T-helper 2 cell (primary cell): ENCODE measurements around the gene ATP13A3.

Experiments
- DNase-seq, 5 experiments: peaks; one replicate each; pipeline versions ENCODE4 v3.0.0 to v3.0.0-alpha.2; 2012 to 2022

Gene ATP13A3

DNA sequence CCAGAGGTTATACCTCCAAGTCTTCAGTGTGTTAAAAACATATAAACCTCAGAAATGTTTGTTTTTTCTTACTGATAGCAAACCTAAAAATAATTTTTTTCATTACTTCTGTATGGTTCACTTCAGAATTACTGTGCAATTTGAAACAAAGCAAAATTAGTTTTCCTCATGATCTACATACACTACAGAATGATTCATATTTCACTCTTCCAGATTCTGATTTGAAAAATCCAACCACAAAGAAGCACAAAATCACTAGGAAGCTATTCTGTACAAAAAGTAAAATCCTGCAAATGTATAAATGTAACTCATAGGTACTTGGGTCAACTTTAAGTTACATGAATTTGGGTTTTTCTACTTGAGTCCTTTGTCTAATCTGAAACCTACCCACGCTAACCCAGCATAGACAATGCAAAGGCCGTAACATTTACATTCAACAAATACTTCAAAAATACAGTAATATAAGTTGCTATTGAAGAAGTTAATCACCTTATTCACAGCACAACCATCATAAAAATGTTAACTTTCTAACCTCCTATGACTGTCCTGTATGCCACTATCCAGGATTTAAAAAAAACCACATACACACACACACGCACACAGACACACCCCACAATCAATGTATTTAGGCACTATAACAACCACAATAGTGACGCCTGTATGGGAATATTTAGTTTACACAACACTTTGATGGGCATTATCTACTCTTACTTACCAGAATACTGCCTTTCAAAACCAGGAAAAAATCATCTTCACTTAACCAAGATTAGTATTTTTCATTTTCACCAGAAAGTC is 11.5 kb downstream of the ATP13A3 start:
- DNase-seq = no peak

DNA sequence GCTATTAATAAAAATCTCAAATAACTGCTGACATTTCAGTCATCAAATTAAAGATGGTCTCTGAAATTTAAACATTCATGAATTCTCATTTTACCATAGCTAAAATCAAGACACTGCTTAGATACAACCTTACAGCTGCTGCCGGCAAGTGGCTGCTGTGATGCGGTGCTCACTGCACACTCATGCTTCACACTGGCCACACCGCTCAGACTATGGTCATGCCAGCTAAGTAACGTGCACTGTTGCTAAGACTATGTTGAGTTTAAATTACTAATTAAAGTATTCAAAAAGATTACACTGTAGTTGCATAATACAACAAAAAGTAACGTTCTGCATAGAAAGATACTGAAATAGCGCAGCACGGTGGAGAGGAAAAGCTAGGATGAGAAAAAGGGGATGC is 12.1 kb downstream of the ATP13A3 start:
- DNase-seq = no peak

DNA sequence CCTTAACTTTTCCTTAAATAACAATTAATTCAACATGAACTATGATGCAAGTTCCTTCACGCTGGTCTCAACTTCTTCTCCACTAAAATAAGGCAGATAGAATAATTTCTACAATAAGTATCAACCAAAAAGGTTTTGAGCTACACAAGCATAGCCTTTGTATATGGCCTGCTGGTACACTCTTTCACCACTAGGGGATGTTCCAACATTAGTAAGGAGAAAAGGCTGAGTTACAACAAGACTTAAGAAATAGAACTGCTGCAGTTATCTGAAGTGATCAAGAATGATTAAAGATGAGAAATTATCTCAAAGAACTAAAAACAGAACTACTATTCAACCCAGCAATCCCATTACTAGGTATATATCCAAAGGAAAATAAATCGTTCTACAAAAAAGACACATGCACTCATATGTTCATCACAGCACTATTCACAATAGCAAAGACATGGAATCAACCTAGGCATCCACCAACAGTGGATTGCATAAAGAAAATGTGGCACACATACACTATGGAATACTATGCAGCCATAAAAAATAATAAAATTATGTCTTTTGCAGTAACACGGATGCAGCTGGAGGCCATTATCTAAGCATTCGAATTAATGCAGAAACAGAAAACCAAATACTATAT is 14.4 kb downstream of the ATP13A3 start:
- DNase-seq = peak in 1 of 5 experiments; percentile 76

DNA sequence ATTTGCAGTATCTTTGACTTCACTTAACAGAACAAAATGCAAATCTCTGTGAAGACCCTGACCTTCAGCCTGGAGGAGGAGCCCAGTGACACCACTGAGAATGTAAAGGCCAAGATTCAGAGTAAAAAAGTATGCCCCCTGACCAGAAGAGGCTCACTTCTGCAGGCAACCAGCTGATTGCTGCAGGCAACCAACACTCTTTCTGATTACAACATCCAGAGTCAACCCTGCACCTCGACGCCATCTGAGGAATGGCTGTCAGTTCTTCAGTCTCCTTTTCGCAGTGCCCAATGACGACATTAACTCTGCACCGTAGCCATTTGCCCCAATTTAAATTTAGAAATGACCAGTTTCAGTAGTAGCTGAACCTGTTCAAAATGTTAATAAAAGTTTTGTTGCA is 14.9 kb downstream of the ATP13A3 start:
- no peak for DNase-seq

DNA sequence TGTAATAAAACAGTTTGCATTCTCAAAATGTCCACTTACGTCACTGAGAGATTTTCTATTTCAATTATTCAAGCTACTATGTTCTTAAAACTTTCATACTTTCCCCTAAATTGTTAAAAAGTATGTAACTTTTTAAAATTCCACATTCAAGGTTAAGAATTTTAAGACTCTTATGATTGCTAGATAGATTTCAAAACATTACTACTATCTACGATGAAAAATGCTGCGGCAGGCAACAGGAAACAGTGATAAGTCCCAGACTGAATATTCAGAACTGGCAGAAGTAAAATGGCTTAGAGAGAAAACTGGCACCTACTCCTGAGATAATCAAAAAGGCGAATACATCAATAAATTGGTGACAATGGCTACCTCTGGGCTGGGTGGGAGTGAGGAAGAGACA is 16.2 kb downstream of the ATP13A3 start:
- no peak for DNase-seq

DNA sequence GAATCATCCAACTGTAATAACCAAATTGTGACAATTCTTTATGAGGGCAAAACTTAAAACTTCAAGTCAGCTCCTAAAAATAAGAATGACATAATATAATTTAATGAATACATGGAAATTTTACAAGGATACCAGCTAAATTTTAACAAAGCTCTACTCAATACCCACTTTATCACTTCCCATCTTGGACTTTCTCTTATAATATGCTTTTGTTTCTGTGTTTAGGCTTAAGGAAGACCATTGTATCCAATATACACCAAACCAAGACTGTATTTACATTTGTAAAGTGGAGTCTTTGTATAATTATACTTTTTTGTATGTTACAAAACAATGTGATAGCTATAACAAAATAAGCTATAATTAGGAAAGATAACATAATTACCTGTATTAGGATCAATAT is 16.8 kb downstream of the ATP13A3 start:
- DNase-seq = no peak

DNA sequence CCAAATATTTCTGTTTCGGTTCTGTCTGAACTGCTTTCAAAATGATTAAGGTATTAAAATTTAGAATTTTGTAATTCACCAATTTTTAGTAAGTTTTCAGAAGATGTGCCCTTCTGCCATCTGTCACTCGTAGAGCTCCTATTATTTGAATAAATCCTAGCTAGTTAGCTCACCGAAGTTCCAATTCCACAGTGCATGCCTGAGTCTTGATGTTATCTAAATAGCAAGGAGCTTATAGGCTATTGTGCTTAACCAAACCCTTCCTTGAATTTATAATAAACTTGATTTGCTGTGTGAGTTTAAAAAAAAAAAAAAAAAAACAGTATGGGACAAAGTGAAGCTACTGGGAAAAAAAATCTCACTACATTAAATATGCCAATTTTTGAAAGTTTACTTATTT is 18.7 kb downstream of the ATP13A3 start:
- no peak for DNase-seq

DNA sequence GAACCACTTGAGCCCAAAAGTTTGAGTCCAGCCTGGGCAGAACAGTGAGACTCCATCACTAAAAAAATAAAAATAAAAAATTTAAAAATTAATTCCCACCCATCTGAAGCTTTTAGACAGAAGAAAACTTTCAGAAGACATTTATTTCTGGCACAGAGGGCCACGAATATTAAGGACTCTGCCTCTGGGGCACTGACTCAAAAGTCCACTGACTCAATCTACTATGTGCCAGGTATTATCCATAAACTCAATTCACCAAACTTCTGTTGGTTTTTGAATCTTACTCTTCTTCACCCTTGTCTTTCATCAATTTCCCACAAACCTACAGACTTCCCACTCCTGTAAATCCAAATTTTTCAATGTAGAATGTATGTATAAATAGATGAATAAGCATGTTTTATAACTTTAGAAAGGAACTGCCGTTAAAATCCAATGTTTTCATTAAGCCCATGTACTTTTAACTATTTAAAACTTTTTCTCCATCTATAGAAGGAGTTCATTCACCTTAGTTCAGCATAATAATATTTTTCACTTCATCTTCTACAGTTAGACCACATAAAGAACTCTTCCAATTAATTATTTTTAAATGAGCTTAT is 19.9 kb downstream of the ATP13A3 start:
- no peak for DNase-seq

DNA sequence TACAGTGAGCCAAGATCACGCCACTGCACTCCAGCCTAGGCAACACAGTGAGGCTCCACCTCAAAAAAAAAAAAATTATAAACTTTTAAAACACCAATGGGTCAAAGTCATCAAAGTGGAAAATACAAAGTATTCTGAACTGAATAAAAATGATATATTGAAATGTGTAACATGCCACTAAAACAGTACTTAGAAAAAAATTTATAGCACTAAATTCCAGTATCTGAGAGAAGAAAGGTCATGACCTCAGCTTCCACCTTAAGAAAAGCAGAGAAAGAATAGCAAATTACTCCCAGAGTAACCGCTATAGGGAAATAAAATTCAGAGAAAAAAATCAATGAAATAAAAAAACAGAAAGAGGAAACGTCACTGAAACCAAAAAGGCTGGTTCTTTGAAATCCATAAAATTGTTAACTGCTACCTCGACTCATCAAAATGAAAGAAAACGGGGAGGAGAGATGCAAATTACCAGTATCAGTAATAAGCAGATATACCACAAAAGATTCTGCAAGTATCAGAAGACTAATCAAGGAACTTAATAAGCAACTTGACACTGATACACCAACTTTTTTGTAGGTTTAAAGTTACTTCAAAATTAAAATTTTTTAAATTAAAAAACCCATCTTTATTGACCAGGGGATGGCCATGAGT is 20.8 kb downstream of the ATP13A3 start:
- peak in 1 of 5 experiments; percentile 18 for DNase-seq

DNA sequence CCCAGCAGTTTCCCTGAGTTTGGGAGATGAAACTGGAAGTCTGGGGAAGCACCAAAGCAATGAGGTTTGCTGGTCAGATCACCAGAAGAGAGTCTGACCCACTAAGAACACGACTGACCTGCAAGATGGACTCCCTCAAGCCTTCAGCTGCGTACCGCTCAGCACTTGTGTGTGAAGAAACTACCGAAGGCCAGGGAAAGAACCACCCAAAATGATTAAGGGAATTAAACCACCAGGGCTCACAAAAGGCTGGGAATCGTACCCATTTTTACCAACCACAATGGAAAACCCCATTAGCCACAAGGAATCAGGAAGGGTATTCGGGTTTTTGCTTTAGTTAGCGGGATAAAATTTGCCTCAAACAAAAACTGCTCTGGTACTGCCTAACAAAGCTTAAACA is 21.6 kb downstream of the ATP13A3 start:
- no peak for DNase-seq

DNA sequence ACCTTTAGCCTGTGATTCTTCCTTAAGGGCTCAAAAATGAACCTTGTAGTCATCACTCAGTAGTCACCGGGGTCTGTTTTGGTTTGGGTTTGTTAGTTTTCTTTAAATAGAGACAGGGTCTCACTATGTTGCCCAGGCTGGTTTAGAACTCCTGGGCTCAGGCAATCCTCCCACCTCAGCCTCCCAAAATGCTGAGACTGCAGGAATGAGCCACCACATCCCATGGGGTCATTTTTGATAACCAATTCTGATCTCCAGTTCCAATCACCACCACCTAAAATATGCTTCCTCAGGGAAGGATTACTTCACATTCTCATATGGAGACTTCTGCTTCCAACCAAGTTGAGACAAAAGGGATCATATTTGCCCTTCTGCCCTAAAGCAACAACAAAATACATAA is 22.1 kb downstream of the ATP13A3 start:
- no peak for DNase-seq

DNA sequence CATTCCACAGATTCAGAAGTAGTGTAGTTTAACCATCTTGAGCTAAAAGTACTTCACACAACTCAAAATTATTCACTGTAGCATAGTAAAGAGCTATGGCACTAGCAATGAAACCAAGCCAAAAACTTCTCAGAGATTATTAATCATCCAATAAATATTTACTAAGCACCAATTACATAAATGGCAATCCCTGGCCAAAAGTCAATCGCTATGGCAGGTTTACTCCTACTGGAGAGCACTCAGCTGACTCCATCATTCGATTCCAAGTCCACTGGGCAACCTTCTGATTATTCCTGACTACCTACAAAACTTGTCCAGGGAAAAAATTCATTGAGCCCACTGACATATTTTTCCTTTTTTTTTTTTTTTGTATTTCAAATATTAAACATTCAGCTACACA is 23.9 kb downstream of the ATP13A3 start:
- no peak for DNase-seq

DNA sequence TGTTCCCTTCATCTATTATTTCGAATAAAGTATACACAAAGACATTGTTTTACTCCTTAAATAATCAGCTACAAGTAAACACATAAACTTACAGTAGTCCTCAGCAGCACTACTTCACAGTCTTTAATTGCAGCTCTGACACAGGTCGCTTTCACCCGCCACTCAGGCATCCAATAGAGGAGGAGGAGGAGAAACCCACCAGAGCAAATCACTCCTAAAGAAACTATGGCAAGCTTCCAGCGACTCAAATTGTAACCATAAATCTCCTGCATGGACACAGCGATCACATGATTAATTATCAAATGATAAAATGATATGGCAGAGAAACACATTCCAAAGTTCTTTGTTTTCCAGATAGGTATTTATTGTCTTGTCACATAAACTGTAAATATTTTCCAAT is 26.2 kb downstream of the ATP13A3 start:
- no peak for DNase-seq

DNA sequence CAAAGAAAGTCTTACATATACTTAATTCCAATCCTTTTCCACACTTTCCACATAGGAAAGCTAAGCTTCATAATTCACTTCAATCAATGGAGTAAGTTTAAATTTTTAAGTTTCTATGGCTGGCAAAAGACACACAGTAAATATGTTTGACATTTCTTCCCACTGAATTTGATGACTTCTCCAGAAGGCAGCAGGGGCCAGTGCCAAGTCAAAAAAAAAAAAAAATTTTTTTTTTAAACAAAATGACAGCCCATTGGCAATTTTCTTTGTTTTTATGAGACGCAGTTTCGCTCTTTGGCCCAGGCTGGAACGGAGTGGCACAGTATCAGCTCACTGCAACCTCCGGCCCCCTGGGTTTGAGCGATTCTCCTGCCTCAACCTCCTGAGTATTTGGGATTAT is 28.7 kb downstream of the ATP13A3 start:
- no peak for DNase-seq

DNA sequence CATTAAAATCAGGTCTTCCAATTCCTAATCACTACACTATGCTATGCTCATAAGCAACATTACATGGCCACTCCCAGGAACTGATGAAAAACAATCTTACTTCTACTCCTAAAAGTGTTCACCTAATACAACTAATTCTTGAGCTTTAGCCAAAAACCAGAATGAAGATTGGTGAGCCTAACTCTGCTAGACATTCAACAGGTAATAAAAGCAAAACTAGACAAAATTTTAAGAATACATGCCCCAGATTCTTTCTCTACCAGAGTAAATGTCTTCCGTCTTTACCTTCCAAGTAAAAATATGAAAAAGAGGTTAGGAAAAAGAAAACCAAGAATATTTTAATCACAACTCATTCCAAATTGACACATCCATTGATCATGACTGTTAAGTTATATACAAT is 31.3 kb downstream of the ATP13A3 start:
- no peak for DNase-seq

DNA sequence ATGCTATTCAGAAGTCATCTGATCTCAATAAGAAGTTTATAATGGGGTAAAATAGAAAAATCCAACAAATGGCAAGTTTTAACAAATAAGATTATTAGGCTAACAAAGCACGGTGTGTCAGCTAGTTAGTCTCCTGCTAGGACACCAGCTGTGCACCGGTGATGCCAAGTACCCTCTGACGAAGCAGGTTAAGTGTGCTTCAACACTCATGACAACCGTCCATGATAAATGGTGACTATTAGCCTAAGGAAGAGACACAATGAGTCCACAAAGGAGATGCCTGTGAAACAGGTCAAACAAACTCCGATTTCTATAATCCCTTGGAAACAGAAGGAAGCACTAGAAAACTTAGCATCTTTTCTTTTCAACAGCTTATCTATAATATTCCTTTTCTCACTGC is 36.5 kb downstream of the ATP13A3 start:
- no peak for DNase-seq

DNA sequence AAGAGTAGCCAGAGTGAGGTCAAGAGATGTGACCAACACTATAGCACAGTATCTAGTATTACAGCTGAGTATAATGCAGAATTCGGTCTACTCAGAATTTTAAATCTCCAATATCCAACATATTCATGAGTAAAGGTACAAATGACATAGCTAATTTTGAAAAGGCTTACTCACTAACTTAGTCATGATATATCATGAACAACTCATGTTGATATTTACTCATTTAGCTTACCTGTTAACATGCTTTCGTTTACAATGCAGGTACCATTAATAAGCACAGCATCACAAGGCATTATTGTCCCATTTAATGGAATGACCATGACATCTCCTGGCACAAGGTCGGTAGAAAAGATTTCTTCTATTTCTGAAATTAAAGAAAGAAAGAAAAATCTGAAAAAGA is 36.9 kb downstream of the ATP13A3 start:
- no peak for DNase-seq

DNA sequence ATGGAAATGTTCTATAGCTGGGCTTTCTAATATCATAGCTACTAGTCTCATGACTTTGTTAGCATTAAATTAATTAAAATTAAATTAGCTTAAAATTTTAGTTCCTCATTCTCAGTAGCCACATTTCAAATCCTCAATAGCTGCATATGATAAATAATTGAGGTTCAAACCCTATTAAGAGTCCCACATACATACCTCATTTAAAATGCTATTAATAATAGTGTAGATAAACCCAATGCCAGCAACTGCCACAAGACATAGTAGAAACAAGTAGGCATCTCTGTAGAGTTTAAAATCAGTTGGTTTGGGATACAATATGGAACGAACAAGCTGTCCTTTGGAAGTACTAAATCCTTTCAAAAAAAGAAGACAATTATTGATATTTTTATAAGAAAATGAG is 39.1 kb downstream of the ATP13A3 start:
- no peak for DNase-seq

DNA sequence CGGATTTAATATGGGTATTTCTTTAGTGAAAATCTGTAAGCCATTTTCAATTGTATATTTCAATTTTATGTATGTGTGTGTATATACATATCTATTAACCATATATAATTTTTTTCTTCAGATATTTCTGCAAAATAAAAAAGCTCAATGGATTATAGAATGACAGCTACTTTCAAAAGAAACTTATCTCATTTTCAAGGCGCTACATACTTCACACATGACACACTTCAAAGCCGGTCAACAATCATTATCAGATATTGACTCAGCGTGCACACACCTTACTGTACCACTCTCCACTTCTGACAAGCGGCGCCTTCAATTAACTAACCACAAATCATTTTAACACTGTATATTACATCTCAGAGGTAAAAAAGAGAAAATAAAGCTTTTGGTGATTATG is 39.6 kb downstream of the ATP13A3 start:
- DNase-seq = peak in 1 of 5 experiments; percentile 87

DNA sequence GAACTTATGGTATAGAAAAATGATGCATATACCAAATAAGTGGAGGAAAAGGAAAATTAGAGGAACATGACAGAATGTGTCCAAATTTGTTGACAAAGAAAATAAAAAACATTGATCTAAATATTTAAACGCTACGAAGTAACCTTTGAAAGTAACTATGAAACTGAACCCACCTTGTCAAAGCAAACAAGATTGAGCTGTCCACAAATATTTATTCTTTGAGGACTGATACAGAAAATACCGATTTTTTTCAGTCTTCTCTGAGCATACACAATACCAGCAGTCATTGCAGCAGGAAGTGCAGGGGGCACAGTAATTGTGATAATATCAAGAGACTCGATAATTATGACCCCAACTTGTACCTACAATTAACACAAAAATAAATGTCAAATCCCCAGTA is 40.0 kb downstream of the ATP13A3 start:
- no peak for DNase-seq

DNA sequence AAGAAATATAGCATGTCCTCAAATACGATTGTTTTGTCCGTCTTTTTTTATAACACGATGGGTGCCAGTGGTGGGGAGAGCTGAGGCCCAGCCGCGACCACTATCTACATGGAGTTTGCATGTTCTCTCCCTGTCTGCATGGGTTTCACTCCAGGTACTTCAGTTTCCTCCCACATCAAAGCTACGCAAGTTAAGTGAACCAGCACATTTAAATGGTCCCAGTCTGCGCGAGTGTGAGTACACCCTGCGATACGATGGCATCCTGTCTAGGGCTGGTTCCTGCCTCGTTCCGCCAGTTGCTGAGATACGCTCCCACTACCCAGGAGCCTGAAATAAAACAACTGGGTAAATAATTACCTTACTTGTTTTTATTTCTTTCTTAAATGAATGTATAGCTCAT is 40.6 kb downstream of the ATP13A3 start:
- no peak for DNase-seq

DNA sequence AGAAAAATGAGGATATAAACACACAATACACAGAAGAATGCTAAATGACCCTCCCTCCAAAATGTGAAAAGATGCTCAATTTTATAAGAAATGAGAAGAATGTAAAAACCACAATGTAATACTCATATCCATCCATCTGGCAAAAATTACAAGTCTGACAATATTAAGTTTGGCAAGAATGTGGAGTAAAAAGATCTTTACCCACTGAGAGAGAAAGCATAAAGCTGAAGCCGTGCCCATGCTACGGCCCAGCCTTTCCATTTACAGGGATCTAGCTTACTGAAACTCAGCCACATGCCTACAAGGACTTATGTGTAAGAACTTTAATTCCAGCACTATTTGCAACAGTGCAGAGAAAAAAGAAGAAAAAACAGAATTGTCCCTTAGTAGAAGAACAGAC is 42.9 kb downstream of the ATP13A3 start:
- DNase-seq = no peak

DNA sequence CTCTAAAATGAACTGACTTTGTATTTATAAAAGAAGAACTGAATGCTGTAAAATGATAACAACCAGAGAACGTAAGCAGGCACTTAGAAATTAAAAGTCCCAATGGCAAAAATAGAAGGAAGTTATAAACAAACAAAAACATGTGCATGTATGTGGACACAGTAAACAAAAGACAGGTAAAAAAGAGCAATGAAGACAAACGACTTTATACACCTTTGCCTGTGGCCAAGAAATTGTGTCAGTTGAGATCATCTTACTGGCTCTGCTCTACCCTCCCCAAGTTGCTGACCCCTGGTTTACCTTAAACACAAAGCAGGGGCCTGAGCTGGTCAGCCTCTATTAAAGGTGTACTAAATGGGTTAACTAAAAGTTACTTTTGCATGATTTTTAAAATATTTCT is 46.0 kb downstream of the ATP13A3 start:
- no peak for DNase-seq
